HepG2 (cell line): ENCODE measurements around the gene SIGLEC1. TPM values are rescaled to one million over a fixed set of nuclear protein-coding genes. Genes with fewer than 3 reads are reported as not detected.

Source experiments
- GABPA ChIP-seq, 2 experiments: IDR thresholded peaks; 2 replicates each; pipeline ENCODE4 v1.6.1; 2011 to 2016; ENCODE audit warnings: low read depth in 2 of 2, low read length in 1 of 2, missing biosample characterization in 1 of 2, missing genetic modification characterization in 1 of 2
- HMGA1 ChIP-seq: sonication (generic); formaldehyde crosslinking; conservative IDR thresholded peaks from 2 replicates; pipeline ENCODE4 v1.4.0; 2020; ENCODE audit warnings: missing genetic modification reagents
- MXD4 ChIP-seq: IDR thresholded peaks from 2 replicates; pipeline ENCODE4 v1.6.1; 2016; ENCODE audit warnings: mild to moderate bottlenecking, missing biosample characterization, missing genetic modification reagents
- NFRKB ChIP-seq: fragments of 450-650 bp; IDR thresholded peaks from 2 replicates; pipeline ENCODE4 v1.6.1; 2017
- PITX1 ChIP-seq: sonication (generic); formaldehyde crosslinking; IDR thresholded peaks from 2 replicates; pipeline ENCODE4 v1.5.1; 2020; ENCODE audit warnings: mild to moderate bottlenecking, missing genetic modification reagents
- POGZ ChIP-seq: sonication (generic); formaldehyde crosslinking; IDR thresholded peaks from 2 replicates; pipeline ENCODE4 v1.4.0; 2020; ENCODE audit warnings: mild to moderate bottlenecking, missing genetic modification reagents
- REXO4 ChIP-seq: sonication (generic); formaldehyde crosslinking; IDR thresholded peaks from 2 replicates; pipeline ENCODE4 v1.8.0; 2022; ENCODE audit warnings: missing genetic modification reagents, mild to moderate bottlenecking, borderline replicate concordance
- ZFP62 ChIP-seq: sonication (generic); formaldehyde crosslinking; IDR thresholded peaks from 2 replicates; pipeline ENCODE4 v1.4.0; 2020; ENCODE audit warnings: missing genetic modification reagents
- ZNF143 ChIP-seq: sonication (generic); formaldehyde crosslinking; IDR thresholded peaks from 2 replicates; pipeline ENCODE4 v1.4.0; 2020; ENCODE audit warnings: missing genetic modification reagents
- ZNF234 ChIP-seq: sonication (generic); formaldehyde crosslinking; conservative IDR thresholded peaks from 2 replicates; pipeline ENCODE4 v1.5.1; 2020; ENCODE audit warnings: mild to moderate bottlenecking, missing genetic modification reagents
- ZNF24 ChIP-seq: fragments of 450-650 bp; IDR thresholded peaks from 2 replicates; pipeline ENCODE4 v1.6.1; 2017; ENCODE audit warnings: antibody characterized with exemption, mild to moderate bottlenecking
- ZNF30 ChIP-seq: sonication (generic); formaldehyde crosslinking; IDR thresholded peaks from 2 replicates; pipeline ENCODE4 v1.5.0; 2020; ENCODE audit warnings: mild to moderate bottlenecking, missing genetic modification reagents
- ZNF431 ChIP-seq: sonication (generic); formaldehyde crosslinking; IDR thresholded peaks from 2 replicates; pipeline ENCODE4 v1.9.0; 2022; ENCODE audit warnings: missing genetic modification reagents, low read depth, mild to moderate bottlenecking, borderline replicate concordance
- polyA plus RNA-seq, 8 experiments: library from polyadenylated mRNA; depleted of rRNA in 3 of 8; stranded (reverse) in 7 of 8; unstranded in 1 of 8; fragments of >200 nt; fragmentation: Illumina TruSeq in 4 of 8; extraction: Trizol in 4 of 8; gene quantifications; 2 replicates each; pipeline versions ENCODE4 v1.2.1 to v1.2.3, GENCODE V29; 2011 to 2016; ENCODE audit warnings: low read depth in 4 of 8, missing spikeins in 1 of 8, mixed read lengths in 1 of 8; ENCODE audit not compliant: insufficient read depth in 1 of 8
- total RNA-seq, 5 experiments: library from RNA; depleted of rRNA; stranded (reverse); fragments of >200 nt; fragmentation: Illumina TruSeq; extraction: Trizol; gene quantifications; 2 replicates each; pipeline ENCODE4 v1.2.3, GENCODE V29; 2016; ENCODE audit warnings: low read depth in 1 of 5
- TF ChIP-seq, protein P1 (sequence below), 2 experiments: sonication (generic) in 1 of 2; formaldehyde crosslinking in 1 of 2; IDR thresholded peaks; 2 replicates each; pipeline versions ENCODE4 v1.6.1 to v1.9.0; 2014 to 2022; ENCODE audit warnings: antibody characterized with exemption in 1 of 2, borderline replicate concordance in 1 of 2, inconsistent platforms in 1 of 2, low read depth in 1 of 2, missing genetic modification reagents in 1 of 2
- TF ChIP-seq, protein P2 (sequence below): sonication (generic); formaldehyde crosslinking; IDR thresholded peaks from 2 replicates; pipeline ENCODE4 v1.4.0; 2020; ENCODE audit warnings: missing genetic modification reagents, mild to moderate bottlenecking, borderline replicate concordance
- TF ChIP-seq, protein P3 (sequence below): sonication (generic); formaldehyde crosslinking; IDR thresholded peaks from 2 replicates; pipeline ENCODE4 v1.8.1; 2023; ENCODE audit warnings: missing genetic modification reagents, mild to moderate bottlenecking, borderline replicate concordance
- TF ChIP-seq, protein P4 (sequence below): sonication (generic); formaldehyde crosslinking; IDR thresholded peaks from 2 replicates; pipeline ENCODE4 v1.5.0; 2020; ENCODE audit warnings: mild to moderate bottlenecking, missing genetic modification reagents, moderate library complexity
- TF ChIP-seq, protein P5 (sequence below): sonication (generic); formaldehyde crosslinking; conservative IDR thresholded peaks from 2 replicates; pipeline ENCODE4 v1.4.0; 2020; ENCODE audit warnings: missing genetic modification reagents

SIGLEC1 gene
- total and polyA plus RNA-seq, 2 of the 13 experiments (the other 11 are each of a cell fraction or from before 2014, with no cell fraction given) = 0.01 TPM; not detected in 1

DNA sequence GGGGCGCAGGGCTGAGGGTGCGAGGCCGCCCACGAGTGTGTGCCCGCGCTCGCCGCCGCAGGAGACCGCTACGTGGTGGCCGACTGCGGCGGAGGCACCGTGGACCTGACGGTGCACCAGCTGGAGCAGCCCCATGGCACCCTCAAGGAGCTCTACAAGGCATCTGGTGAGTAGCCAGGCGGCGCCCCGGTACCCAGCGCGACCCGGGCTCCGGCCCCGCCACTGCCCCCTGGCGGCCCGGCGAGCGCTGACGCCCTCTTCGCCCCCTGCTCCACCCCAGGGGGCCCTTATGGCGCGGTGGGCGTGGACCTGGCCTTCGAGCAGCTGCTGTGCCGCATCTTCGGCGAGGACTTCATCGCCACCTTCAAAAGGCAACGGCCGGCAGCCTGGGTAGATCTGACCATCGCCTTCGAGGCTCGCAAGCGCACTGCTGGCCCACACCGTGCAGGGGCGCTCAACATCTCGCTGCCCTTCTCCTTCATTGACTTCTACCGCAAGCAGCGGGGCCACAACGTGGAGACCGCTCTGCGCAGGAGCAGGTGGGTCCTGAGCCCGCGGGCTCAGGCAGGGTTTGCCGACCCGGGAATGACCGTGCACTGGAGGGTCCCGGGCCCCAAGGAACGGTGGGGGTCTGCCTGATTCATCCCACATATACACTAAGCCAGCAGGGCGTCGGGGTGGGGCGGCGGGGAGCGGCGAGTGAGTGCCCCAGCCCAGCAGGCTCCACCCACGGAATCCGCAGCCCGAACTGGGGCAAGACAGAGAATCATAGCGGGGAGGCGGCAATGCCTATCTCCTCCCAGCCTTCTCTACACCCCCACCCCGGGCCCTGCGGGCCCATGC lies 37.5 kb upstream of the SIGLEC1 start (continued):
- TF ChIP-seq, protein P1, sequence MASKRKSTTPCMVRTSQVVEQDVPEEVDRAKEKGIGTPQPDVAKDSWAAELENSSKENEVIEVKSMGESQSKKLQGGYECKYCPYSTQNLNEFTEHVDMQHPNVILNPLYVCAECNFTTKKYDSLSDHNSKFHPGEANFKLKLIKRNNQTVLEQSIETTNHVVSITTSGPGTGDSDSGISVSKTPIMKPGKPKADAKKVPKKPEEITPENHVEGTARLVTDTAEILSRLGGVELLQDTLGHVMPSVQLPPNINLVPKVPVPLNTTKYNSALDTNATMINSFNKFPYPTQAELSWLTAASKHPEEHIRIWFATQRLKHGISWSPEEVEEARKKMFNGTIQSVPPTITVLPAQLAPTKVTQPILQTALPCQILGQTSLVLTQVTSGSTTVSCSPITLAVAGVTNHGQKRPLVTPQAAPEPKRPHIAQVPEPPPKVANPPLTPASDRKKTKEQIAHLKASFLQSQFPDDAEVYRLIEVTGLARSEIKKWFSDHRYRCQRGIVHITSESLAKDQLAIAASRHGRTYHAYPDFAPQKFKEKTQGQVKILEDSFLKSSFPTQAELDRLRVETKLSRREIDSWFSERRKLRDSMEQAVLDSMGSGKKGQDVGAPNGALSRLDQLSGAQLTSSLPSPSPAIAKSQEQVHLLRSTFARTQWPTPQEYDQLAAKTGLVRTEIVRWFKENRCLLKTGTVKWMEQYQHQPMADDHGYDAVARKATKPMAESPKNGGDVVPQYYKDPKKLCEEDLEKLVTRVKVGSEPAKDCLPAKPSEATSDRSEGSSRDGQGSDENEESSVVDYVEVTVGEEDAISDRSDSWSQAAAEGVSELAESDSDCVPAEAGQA (IDR thresholded peaks at IDR 0.05; ENCODE audit: low read depth) = no peak
- TF ChIP-seq, protein P1 (CRISPR knock-in tag; IDR thresholded peaks at IDR 0.05; ENCODE audit: borderline replicate concordance) = 0 out of 2 replicates have a peak, but pooled peaks have one; percentile 49
- TF ChIP-seq REXO4 (CRISPR knock-in tag) (no peak), ZNF24 (no peak), PITX1 (CRISPR knock-in tag) (no peak; the same call in 1 of the 2 replicates), ZFP62 (CRISPR knock-in tag) (0 out of 2 replicates have a peak, but pooled peaks have one; percentile 17), NFRKB (no peak), MXD4 (CRISPR knock-in tag) (peak; percentile 85; the same call in 1 of the 2 replicates), ZNF234 (CRISPR knock-in tag) (no peak; the same call in 1 of the 2 replicates), ZNF431 (CRISPR knock-in tag) (no peak), ZNF30 (0 out of 2 replicates have a peak, but pooled peaks have one; percentile 25), ZNF143 (CRISPR knock-in tag) (peak; percentile 67), HMGA1 (CRISPR knock-in tag) (no peak), POGZ (CRISPR knock-in tag) (peak; percentile 46; the same call in 1 of the 2 replicates), GABPA (IDR thresholded peaks at IDR 0.05; ENCODE audit: low read depth, low read length) (no peak), GABPA (CRISPR knock-in tag; IDR thresholded peaks at IDR 0.05; ENCODE audit: low read depth) (no peak)
- TF ChIP-seq, protein P2, sequence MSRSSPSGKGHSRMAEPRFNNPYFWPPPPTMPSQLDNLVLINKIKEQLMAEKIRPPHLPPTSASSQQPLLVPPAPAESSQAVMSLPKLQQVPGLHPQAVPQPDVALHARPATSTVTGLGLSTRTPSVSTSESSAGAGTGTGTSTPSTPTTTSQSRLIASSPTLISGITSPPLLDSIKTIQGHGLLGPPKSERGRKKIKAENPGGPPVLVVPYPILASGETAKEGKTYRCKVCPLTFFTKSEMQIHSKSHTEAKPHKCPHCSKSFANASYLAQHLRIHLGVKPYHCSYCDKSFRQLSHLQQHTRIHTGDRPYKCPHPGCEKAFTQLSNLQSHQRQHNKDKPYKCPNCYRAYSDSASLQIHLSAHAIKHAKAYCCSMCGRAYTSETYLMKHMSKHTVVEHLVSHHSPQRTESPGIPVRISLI (CRISPR knock-in tag) = no peak; the same call in 1 of the 2 replicates
- TF ChIP-seq, protein P3, sequence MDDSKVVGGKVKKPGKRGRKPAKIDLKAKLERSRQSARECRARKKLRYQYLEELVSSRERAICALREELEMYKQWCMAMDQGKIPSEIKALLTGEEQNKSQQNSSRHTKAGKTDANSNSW (CRISPR knock-in tag) = peak; percentile 39; the same call in 1 of the 2 replicates
- TF ChIP-seq, protein P4, sequence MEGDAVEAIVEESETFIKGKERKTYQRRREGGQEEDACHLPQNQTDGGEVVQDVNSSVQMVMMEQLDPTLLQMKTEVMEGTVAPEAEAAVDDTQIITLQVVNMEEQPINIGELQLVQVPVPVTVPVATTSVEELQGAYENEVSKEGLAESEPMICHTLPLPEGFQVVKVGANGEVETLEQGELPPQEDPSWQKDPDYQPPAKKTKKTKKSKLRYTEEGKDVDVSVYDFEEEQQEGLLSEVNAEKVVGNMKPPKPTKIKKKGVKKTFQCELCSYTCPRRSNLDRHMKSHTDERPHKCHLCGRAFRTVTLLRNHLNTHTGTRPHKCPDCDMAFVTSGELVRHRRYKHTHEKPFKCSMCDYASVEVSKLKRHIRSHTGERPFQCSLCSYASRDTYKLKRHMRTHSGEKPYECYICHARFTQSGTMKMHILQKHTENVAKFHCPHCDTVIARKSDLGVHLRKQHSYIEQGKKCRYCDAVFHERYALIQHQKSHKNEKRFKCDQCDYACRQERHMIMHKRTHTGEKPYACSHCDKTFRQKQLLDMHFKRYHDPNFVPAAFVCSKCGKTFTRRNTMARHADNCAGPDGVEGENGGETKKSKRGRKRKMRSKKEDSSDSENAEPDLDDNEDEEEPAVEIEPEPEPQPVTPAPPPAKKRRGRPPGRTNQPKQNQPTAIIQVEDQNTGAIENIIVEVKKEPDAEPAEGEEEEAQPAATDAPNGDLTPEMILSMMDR (CRISPR knock-in tag) = peak; percentile 96
- TF ChIP-seq, protein P5, sequence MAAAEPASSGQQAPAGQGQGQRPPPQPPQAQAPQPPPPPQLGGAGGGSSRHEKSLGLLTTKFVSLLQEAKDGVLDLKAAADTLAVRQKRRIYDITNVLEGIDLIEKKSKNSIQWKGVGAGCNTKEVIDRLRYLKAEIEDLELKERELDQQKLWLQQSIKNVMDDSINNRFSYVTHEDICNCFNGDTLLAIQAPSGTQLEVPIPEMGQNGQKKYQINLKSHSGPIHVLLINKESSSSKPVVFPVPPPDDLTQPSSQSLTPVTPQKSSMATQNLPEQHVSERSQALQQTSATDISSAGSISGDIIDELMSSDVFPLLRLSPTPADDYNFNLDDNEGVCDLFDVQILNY = no peak
